Measurements from ENCODE around the gene CLRN3.

The CLRN3 gene

DNA sequence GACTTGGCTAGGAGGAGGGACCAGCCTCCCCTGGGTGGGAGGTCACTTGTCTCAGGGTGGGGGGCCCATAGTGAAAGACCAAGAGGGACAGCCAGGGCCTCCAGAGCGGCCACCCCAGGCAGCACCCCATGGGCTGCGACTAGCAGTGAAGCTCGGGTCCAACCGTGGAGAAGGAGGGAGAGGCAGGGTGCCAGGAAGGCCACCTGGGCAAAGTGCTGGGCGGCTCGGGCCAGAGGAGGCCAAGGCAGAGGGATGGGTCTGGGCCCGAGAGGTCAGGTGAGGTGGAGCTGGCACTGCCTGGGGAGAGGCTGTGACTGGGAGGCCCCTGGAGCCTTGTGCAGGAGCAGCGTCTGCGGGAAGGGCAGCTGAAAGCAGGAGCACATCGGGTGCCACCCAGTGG is 41.8 kb downstream of the CLRN3 start:
- no peak for ATAC-seq
- TF ChIP-seq TOX (CRISPR knock-in tag; IDR thresholded peaks at IDR 0.05; ENCODE audit: borderline replicate concordance) (no peak), ESRRG (CRISPR knock-in tag; IDR thresholded peaks at IDR 0.05) (no peak), PATZ1 (CRISPR knock-in tag; IDR thresholded peaks at IDR 0.05; ENCODE audit: borderline replicate concordance) (no peak), ZC3H10 (CRISPR knock-in tag; IDR thresholded peaks at IDR 0.05) (no peak), CREB5 (CRISPR knock-in tag; IDR thresholded peaks at IDR 0.05; ENCODE audit: low read depth) (no peak), GLIS3 (CRISPR knock-in tag; IDR thresholded peaks at IDR 0.05) (no peak)

DNA sequence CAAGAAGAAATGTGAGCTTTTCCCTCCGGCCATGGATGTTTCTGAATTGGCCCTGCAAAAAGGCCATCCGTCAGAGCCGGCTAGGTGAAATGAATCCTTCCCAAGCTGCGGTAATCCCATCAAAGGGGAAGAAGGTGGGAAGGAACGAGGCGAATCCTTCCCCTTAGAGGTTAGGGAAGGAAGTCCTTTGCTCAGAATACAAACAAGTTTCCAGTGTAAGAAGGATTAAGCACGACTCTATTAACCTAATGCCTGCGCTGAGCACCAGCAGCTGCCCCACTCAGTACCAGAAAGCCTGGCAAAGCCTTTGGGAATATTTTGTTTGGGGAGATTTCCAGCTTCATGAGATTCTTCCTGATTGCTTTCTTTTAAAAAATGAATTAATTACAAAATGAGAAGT is 42.8 kb downstream of the CLRN3 start:
- TF ChIP-seq BACH2 (CRISPR knock-in tag; IDR thresholded peaks at IDR 0.05; ENCODE audit: borderline replicate concordance) = no peak
- no peak for TF ChIP-seq ZNF565 (CRISPR knock-in tag; conservative IDR thresholded peaks at IDR 0.05; ENCODE audit: low read depth)
- no peak for ATAC-seq

GRCh38 chr10:127849224-127849623 is 43.5 kb downstream of the CLRN3 start:
- ATAC-seq = no peak
- TF ChIP-seq ZNF70 (CRISPR knock-in tag; IDR thresholded peaks at IDR 0.05) (no peak), ISL1 (CRISPR knock-in tag; IDR thresholded peaks at IDR 0.05) (no peak)

DNA sequence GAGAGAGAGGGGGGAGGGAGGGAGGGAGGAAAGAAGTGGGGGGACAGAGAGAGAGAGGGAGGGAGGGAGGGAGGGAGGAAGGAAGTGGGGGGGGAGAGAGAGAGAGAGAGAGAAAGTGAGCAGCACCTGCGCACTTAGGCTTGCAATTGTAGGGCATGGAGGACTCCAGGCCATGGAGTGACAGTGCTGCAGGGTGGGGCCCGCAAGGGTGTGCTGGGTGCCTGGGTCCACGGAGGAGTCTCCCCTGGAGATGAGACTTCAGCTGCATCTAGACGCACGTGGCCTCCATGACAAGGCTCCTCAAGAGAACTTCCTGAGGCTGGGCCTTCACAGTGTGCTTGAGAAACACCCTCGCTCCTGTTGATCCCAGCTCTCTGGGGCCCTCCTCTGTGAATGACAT is 44.5 kb downstream of the CLRN3 start:
- ATAC-seq = no peak
- TF ChIP-seq PPARA (CRISPR knock-in tag; IDR thresholded peaks at IDR 0.05; ENCODE audit: borderline replicate concordance) = no peak
- TF ChIP-seq, protein P1, sequence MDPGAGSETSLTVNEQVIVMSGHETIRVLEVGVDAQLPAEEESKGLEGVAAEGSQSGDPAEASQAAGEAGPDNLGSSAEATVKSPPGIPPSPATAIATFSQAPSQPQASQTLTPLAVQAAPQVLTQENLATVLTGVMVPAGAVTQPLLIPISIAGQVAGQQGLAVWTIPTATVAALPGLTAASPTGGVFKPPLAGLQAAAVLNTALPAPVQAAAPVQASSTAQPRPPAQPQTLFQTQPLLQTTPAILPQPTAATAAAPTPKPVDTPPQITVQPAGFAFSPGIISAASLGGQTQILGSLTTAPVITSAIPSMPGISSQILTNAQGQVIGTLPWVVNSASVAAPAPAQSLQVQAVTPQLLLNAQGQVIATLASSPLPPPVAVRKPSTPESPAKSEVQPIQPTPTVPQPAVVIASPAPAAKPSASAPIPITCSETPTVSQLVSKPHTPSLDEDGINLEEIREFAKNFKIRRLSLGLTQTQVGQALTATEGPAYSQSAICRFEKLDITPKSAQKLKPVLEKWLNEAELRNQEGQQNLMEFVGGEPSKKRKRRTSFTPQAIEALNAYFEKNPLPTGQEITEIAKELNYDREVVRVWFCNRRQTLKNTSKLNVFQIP (CRISPR knock-in tag; IDR thresholded peaks at IDR 0.05; ENCODE audit: borderline replicate concordance, low read depth) = no peak
- no peak for TF ChIP-seq ZFP3 (CRISPR knock-in tag; IDR thresholded peaks at IDR 0.05)

- TF ChIP-seq TSHZ2 (CRISPR knock-in tag; IDR thresholded peaks at IDR 0.05) (no peak), ZNF70 (CRISPR knock-in tag; IDR thresholded peaks at IDR 0.05) (no peak), CSDC2 (CRISPR knock-in tag; IDR thresholded peaks at IDR 0.05) (no peak), TCF4 (CRISPR knock-in tag; IDR thresholded peaks at IDR 0.05; ENCODE audit: borderline replicate concordance) (no peak), BACH2 (CRISPR knock-in tag; IDR thresholded peaks at IDR 0.05; ENCODE audit: borderline replicate concordance) (no peak), ZNF8 (CRISPR knock-in tag; IDR thresholded peaks at IDR 0.05) (no peak), SNAI2 (CRISPR knock-in tag; IDR thresholded peaks at IDR 0.05) (no peak), ZFP3 (CRISPR knock-in tag; IDR thresholded peaks at IDR 0.05) (no peak), OSR1 (CRISPR knock-in tag; IDR thresholded peaks at IDR 0.05) (no peak), RARB (CRISPR knock-in tag; IDR thresholded peaks at IDR 0.05) (no peak)
- TF ChIP-seq, protein P1 (CRISPR knock-in tag; IDR thresholded peaks at IDR 0.05; ENCODE audit: borderline replicate concordance, low read depth) = no peak
- no peak for ATAC-seq
Observed at GRCh38 chr10:127845756-127846155, 47.0 kb downstream of the CLRN3 start.
